ENCODE measurements around the gene NOTUM. TPM values are rescaled to one million over a fixed set of nuclear protein-coding genes. Genes with fewer than 3 reads are reported as not detected.

NOTUM gene
- total and polyA plus RNA-seq, 10 of the 15 experiments (the other 5 are each of a cell fraction or from before 2014, with no cell fraction given) = 0.04 to 0.13 TPM; not detected in 8

DNA sequence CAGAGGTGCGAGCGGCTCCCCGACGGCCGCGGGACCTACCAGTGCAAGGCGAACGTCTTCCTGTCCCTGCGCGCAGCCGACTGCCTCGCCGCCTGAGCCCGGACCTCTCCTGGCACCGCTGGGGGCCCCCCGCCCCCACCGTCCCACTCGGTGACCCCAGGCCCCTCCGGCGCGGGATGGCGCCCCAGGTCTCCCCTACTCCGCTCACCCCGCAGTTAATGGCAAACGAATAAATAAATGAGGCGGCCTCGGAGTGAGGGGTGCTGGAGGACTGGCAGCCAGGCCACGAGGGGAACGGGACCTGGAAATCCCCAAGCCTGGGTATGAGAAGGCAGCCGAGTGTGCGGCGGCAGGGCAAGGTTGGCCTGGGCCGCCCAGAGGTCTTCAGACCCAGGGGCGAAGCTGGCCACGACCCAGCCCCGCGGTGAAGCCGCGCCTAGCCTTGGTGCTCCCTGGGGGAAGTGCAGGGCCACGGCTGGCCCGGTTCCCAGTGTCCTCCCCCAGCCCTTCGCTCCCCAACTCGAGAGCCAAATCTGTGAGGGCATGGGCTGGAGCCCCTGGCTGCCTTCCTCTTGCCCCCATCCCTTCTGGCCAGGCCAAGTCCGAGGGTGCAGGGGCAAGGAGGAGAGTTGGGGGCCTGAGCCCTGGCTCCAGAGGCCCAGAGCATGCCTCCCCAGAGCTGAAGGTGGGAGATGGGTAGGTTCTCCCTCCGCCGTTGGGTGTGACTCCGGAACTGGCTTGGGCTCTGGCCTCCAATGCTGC, 58.2 kb downstream of the NOTUM start:
- TF ChIP-seq, protein P1, sequence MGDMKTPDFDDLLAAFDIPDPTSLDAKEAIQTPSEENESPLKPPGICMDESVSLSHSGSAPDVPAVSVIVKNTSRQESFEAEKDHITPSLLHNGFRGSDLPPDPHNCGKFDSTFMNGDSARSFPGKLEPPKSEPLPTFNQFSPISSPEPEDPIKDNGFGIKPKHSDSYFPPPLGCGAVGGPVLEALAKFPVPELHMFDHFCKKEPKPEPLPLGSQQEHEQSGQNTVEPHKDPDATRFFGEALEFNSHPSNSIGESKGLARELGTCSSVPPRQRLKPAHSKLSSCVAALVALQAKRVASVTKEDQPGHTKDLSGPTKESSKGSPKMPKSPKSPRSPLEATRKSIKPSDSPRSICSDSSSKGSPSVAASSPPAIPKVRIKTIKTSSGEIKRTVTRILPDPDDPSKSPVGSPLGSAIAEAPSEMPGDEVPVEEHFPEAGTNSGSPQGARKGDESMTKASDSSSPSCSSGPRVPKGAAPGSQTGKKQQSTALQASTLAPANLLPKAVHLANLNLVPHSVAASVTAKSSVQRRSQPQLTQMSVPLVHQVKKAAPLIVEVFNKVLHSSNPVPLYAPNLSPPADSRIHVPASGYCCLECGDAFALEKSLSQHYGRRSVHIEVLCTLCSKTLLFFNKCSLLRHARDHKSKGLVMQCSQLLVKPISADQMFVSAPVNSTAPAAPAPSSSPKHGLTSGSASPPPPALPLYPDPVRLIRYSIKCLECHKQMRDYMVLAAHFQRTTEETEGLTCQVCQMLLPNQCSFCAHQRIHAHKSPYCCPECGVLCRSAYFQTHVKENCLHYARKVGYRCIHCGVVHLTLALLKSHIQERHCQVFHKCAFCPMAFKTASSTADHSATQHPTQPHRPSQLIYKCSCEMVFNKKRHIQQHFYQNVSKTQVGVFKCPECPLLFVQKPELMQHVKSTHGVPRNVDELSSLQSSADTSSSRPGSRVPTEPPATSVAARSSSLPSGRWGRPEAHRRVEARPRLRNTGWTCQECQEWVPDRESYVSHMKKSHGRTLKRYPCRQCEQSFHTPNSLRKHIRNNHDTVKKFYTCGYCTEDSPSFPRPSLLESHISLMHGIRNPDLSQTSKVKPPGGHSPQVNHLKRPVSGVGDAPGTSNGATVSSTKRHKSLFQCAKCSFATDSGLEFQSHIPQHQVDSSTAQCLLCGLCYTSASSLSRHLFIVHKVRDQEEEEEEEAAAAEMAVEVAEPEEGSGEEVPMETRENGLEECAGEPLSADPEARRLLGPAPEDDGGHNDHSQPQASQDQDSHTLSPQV (IDR thresholded peaks at IDR 0.05) = no peak
- TF ChIP-seq POLR2A (IDR thresholded peaks at IDR 0.05; ENCODE audit: low read depth, low read length) = peak; percentile 22; the same call in 1 of the 2 replicates
- H3K9ac ChIP-seq (ENCODE audit: control insufficient read depth, insufficient read depth, low read length) = no peak overlapping the region
- WGBS (ENCODE audit: insufficient coverage, insufficient replicate concordance, low lambda C conversion rate, missing lambda C conversion rate) = 49% methylated on average over 43 of the region's 47 CpGs

More for the DNA sequence above, 58.2 kb downstream of the NOTUM start:
- H3K4me1 ChIP-seq (ENCODE audit: control insufficient read depth, insufficient read depth, low read length) = no peaks in the 10 kb centered on the region
- in situ Hi-C loops (cut with MboI) = no loop called here
- no peaks in the 10 kb centered on the region for H4K20me1 ChIP-seq (ENCODE audit: control insufficient read depth, insufficient read depth)
- FAIRE-seq (no peak), ATAC-seq (peak; percentile 32), DNase-seq (ENCODE audit: low read depth, low spot score) (no peak)
- ChIA-PET SMC1A (ENCODE audit: uncharacterized antibody, unreplicated experiment) (no interaction called here), CTCF (no interaction called here), RAD21 (ENCODE audit: unreplicated experiment) (no interaction called here), POLR2A (no interaction called here)
- no peak overlapping the region for H3K27ac ChIP-seq (ENCODE audit: control insufficient read depth, insufficient read depth)
- no peaks in the 10 kb centered on the region for H3K79me2 ChIP-seq (ENCODE audit: control insufficient read depth, insufficient read depth, low read length)
- H3K36me3 ChIP-seq (ENCODE audit: control insufficient read depth in 2 of 2, insufficient read depth in 2 of 2, low read length in 1 of 2) = peaks cover 4 to 9% of the 10 kb centered on the region in 2 experiments; a peak in 3 of 4 replicates
- no peak overlapping the region for H3K4me3 ChIP-seq
- BruUV-seq (replicated peaks) = no TSS peak
- no peaks in the 10 kb centered on the region for H3K9me3 ChIP-seq (replicated peaks; ENCODE audit: control insufficient read depth, insufficient read depth, low read length)
- intact Hi-C loops (cut with micrococcal nuclease; ENCODE audit: unreplicated experiment) = no loop called here
- peak overlapping the region; percentile 25; the same call in 1 of the 2 replicates for H3K4me2 ChIP-seq (ENCODE audit: control insufficient read depth, insufficient read depth)
- no peak overlapping the region for H2AFZ ChIP-seq (ENCODE audit: control insufficient read depth, low read depth, low read length)
- no peaks in the 10 kb centered on the region; a peak in 1 of 4 replicates for H3K27me3 ChIP-seq (replicated peaks in 1 of 2; ENCODE audit: control insufficient read depth in 2 of 2, insufficient read depth in 2 of 2, low read length in 1 of 2)

Other genes starting within 250 kb of the NOTUM start
Only the 7 nearest of the 23 such genes appear.
- gene NPB, start 58.9 kb downstream of the NOTUM start, total RNA-seq (2014; rRNA removed) = 0.05 and 0.23 TPM in 2 replicates
- gene NPB, start 58.9 kb downstream of the NOTUM start, total RNA-seq (2014; rRNA removed; fragmentation: Illumina TruSeq; extraction: Trizol) = 0.09 and 0.13 TPM in 2 replicates
- 0.29 TPM in 1 of 2 replicates, not detected in the other for gene NPB, start 58.9 kb downstream of the NOTUM start, total RNA-seq (2021)
- 0.04 and 0.07 TPM in 2 replicates for gene NPB, start 58.9 kb downstream of the NOTUM start, polyA plus RNA-seq (2011; rRNA removed)
- gene NPB, start 58.9 kb downstream of the NOTUM start, polyA plus RNA-seq (2014; fragmentation: Illumina TruSeq; extraction: Trizol) = 0.03 TPM in 1 of 2 replicates, not detected in the other
- gene NPB, start 58.9 kb downstream of the NOTUM start, polyA plus RNA-seq (2014; fragmentation: Nextera tagmentation; extraction: Ambion mirVana) = under 1 TPM; 0.24 to 0.40 TPM
- gene NPB, start 58.9 kb downstream of the NOTUM start, polyA plus RNA-seq (2014; rRNA removed) = 0.04 and 0.12 TPM in 2 replicates
- gene NPB, start 58.9 kb downstream of the NOTUM start, polyA plus RNA-seq (2016; fragmentation: Nextera tagmentation; extraction: Ambion mirVana) = under 1 TPM in 1 of 2 experiments, not detected in 1; 0.16 TPM
- 50.7 and 53.2 TPM in 2 replicates for gene PCYT2, start 49.8 kb downstream of the NOTUM start, total RNA-seq (2014; rRNA removed)
- 23.5 and 25.4 TPM in 2 replicates for gene PCYT2, start 49.8 kb downstream of the NOTUM start, total RNA-seq (2014; rRNA removed; fragmentation: Illumina TruSeq; extraction: Trizol)
- gene PCYT2, start 49.8 kb downstream of the NOTUM start, total RNA-seq (2021) = 56.7 and 57.3 TPM in 2 replicates
- gene PCYT2, start 49.8 kb downstream of the NOTUM start, polyA plus RNA-seq (2011; rRNA removed) = 23.1 and 39.3 TPM in 2 replicates
- 27.7 and 33.3 TPM in 2 replicates for gene PCYT2, start 49.8 kb downstream of the NOTUM start, polyA plus RNA-seq (2014; fragmentation: Illumina TruSeq; extraction: Trizol)
- gene PCYT2, start 49.8 kb downstream of the NOTUM start, polyA plus RNA-seq (2014; fragmentation: Nextera tagmentation; extraction: Ambion mirVana) = 1 to 10 TPM in 1 of 2 experiments, under 1 TPM in 1; 0.63 to 1.2 TPM
- 52.6 and 68.7 TPM in 2 replicates for gene PCYT2, start 49.8 kb downstream of the NOTUM start, polyA plus RNA-seq (2014; rRNA removed)
- 10 to 100 TPM; 58.2 to 72.0 TPM for gene PCYT2, start 49.8 kb downstream of the NOTUM start, polyA plus RNA-seq (2016; fragmentation: Nextera tagmentation; extraction: Ambion mirVana)
- gene SIRT7, start 43.0 kb downstream of the NOTUM start, total RNA-seq (2014; rRNA removed) = 35.4 and 38.7 TPM in 2 replicates
- 14.1 and 15.3 TPM in 2 replicates for gene SIRT7, start 43.0 kb downstream of the NOTUM start, total RNA-seq (2014; rRNA removed; fragmentation: Illumina TruSeq; extraction: Trizol)
- gene SIRT7, start 43.0 kb downstream of the NOTUM start, total RNA-seq (2021) = 36.0 and 37.8 TPM in 2 replicates
- 5.9 and 8.6 TPM in 2 replicates for gene SIRT7, start 43.0 kb downstream of the NOTUM start, polyA plus RNA-seq (2011; rRNA removed)
- 6.4 and 17.4 TPM in 2 replicates for gene SIRT7, start 43.0 kb downstream of the NOTUM start, polyA plus RNA-seq (2014; fragmentation: Illumina TruSeq; extraction: Trizol)
- 1 to 10 TPM; 1.2 to 5.4 TPM for gene SIRT7, start 43.0 kb downstream of the NOTUM start, polyA plus RNA-seq (2014; fragmentation: Nextera tagmentation; extraction: Ambion mirVana)
- gene SIRT7, start 43.0 kb downstream of the NOTUM start, polyA plus RNA-seq (2014; rRNA removed) = 49.7 and 56.2 TPM in 2 replicates
- 10 to 100 TPM; 28.0 to 32.1 TPM for gene SIRT7, start 43.0 kb downstream of the NOTUM start, polyA plus RNA-seq (2016; fragmentation: Nextera tagmentation; extraction: Ambion mirVana)
- gene MAFG, start 33.5 kb downstream of the NOTUM start, total RNA-seq (2014; rRNA removed) = 8.7 and 8.9 TPM in 2 replicates
- 6.3 and 6.4 TPM in 2 replicates for gene MAFG, start 33.5 kb downstream of the NOTUM start, total RNA-seq (2014; rRNA removed; fragmentation: Illumina TruSeq; extraction: Trizol)
- gene MAFG, start 33.5 kb downstream of the NOTUM start, total RNA-seq (2021) = 18.1 and 20.1 TPM in 2 replicates
- gene MAFG, start 33.5 kb downstream of the NOTUM start, polyA plus RNA-seq (2011; rRNA removed) = 6.5 and 9.8 TPM in 2 replicates
- 7.8 and 9.5 TPM in 2 replicates for gene MAFG, start 33.5 kb downstream of the NOTUM start, polyA plus RNA-seq (2014; fragmentation: Illumina TruSeq; extraction: Trizol)
- 1 to 10 TPM in 1 of 2 experiments, under 1 TPM in 1; 0.48 to 1.3 TPM for gene MAFG, start 33.5 kb downstream of the NOTUM start, polyA plus RNA-seq (2014; fragmentation: Nextera tagmentation; extraction: Ambion mirVana)
- 13.5 and 14.7 TPM in 2 replicates for gene MAFG, start 33.5 kb downstream of the NOTUM start, polyA plus RNA-seq (2014; rRNA removed)
- gene MAFG, start 33.5 kb downstream of the NOTUM start, polyA plus RNA-seq (2016; fragmentation: Nextera tagmentation; extraction: Ambion mirVana) = 1 to 10 TPM; 2.7 TPM
- gene PYCR1, start 23.9 kb downstream of the NOTUM start, total RNA-seq (2014; rRNA removed) = 75.7 and 88.1 TPM in 2 replicates
- gene PYCR1, start 23.9 kb downstream of the NOTUM start, total RNA-seq (2014; rRNA removed; fragmentation: Illumina TruSeq; extraction: Trizol) = 37.8 and 40.3 TPM in 2 replicates
- gene PYCR1, start 23.9 kb downstream of the NOTUM start, total RNA-seq (2021) = 105 TPM in 2 replicates
- gene PYCR1, start 23.9 kb downstream of the NOTUM start, polyA plus RNA-seq (2011; rRNA removed) = 23.4 and 49.3 TPM in 2 replicates
- gene PYCR1, start 23.9 kb downstream of the NOTUM start, polyA plus RNA-seq (2014; fragmentation: Illumina TruSeq; extraction: Trizol) = 18.7 and 43.8 TPM in 2 replicates
- 1 to 10 TPM; 2.7 to 5.2 TPM for gene PYCR1, start 23.9 kb downstream of the NOTUM start, polyA plus RNA-seq (2014; fragmentation: Nextera tagmentation; extraction: Ambion mirVana)
- 107 and 124 TPM in 2 replicates for gene PYCR1, start 23.9 kb downstream of the NOTUM start, polyA plus RNA-seq (2014; rRNA removed)
- 100 to 1,000 TPM; 104 to 119 TPM for gene PYCR1, start 23.9 kb downstream of the NOTUM start, polyA plus RNA-seq (2016; fragmentation: Nextera tagmentation; extraction: Ambion mirVana)
- not detected in 2 replicates for gene MYADML2, start 14.0 kb downstream of the NOTUM start, total RNA-seq (2014; rRNA removed)
- not detected in 2 replicates for gene MYADML2, start 14.0 kb downstream of the NOTUM start, total RNA-seq (2014; rRNA removed; fragmentation: Illumina TruSeq; extraction: Trizol)
- not detected in 2 replicates for gene MYADML2, start 14.0 kb downstream of the NOTUM start, total RNA-seq (2021)
- gene MYADML2, start 14.0 kb downstream of the NOTUM start, polyA plus RNA-seq (2011; rRNA removed) = not detected in 2 replicates
- not detected in 2 replicates for gene MYADML2, start 14.0 kb downstream of the NOTUM start, polyA plus RNA-seq (2014; fragmentation: Illumina TruSeq; extraction: Trizol)
- gene MYADML2, start 14.0 kb downstream of the NOTUM start, polyA plus RNA-seq (2014; fragmentation: Nextera tagmentation; extraction: Ambion mirVana) = not detected
- not detected in 2 replicates for gene MYADML2, start 14.0 kb downstream of the NOTUM start, polyA plus RNA-seq (2014; rRNA removed)
- gene MYADML2, start 14.0 kb downstream of the NOTUM start, polyA plus RNA-seq (2016; fragmentation: Nextera tagmentation; extraction: Ambion mirVana) = not detected
- gene ASPSCR1, start 16.4 kb upstream of the NOTUM start, total RNA-seq (2014; rRNA removed) = 34.9 and 43.8 TPM in 2 replicates
- gene ASPSCR1, start 16.4 kb upstream of the NOTUM start, total RNA-seq (2014; rRNA removed; fragmentation: Illumina TruSeq; extraction: Trizol) = 14.2 and 19.0 TPM in 2 replicates
- gene ASPSCR1, start 16.4 kb upstream of the NOTUM start, total RNA-seq (2021) = 42.4 and 43.3 TPM in 2 replicates
- gene ASPSCR1, start 16.4 kb upstream of the NOTUM start, polyA plus RNA-seq (2011; rRNA removed) = 4.1 and 10.3 TPM in 2 replicates
- 1.7 and 10.9 TPM in 2 replicates for gene ASPSCR1, start 16.4 kb upstream of the NOTUM start, polyA plus RNA-seq (2014; fragmentation: Illumina TruSeq; extraction: Trizol)
- 1 to 10 TPM; 1.5 to 7.2 TPM for gene ASPSCR1, start 16.4 kb upstream of the NOTUM start, polyA plus RNA-seq (2014; fragmentation: Nextera tagmentation; extraction: Ambion mirVana)
- 48.4 and 58.7 TPM in 2 replicates for gene ASPSCR1, start 16.4 kb upstream of the NOTUM start, polyA plus RNA-seq (2014; rRNA removed)
- gene ASPSCR1, start 16.4 kb upstream of the NOTUM start, polyA plus RNA-seq (2016; fragmentation: Nextera tagmentation; extraction: Ambion mirVana) = 10 to 100 TPM; 31.9 to 41.9 TPM